DND-41 (cell line): ENCODE data around the gene AATK.

Experiments
- ATAC-seq: fragments of 200-7000 bp; cut with Tn5 transposase; 3 replicates; pipeline ENCODE4 v1.9.1; 2021; ENCODE audit warnings: low read depth; ENCODE audit not compliant: insufficient read depth
- DNase-seq: peaks from one replicate; pipeline ENCODE4 v3.0.0-alpha.2; 2020
- H2AFZ ChIP-seq: 2 replicates; pipeline ENCODE4 v1.6.0; 2012; ENCODE audit warnings: low read depth, low read length
- H3K27ac ChIP-seq: 2 replicates; pipeline ENCODE4 v1.5.1; 2012; ENCODE audit warnings: low read length, inconsistent platforms
- H3K27me3 ChIP-seq: fragments of 200-600 bp; sonication (generic); 2 replicates; pipeline ENCODE4 v1.6.0; 2012; ENCODE audit warnings: low read length, mild to moderate bottlenecking, inconsistent platforms; ENCODE audit not compliant: insufficient read depth, poor library complexity
- H3K36me3 ChIP-seq: 2 replicates; pipeline ENCODE4 v1.5.1; 2012; ENCODE audit warnings: low read length, inconsistent platforms; ENCODE audit not compliant: insufficient read depth
- H3K4me1 ChIP-seq: 2 replicates; pipeline ENCODE4 v1.5.1; 2012; ENCODE audit warnings: mild to moderate bottlenecking, low read length; ENCODE audit not compliant: insufficient read depth
- H3K4me2 ChIP-seq: 2 replicates; pipeline ENCODE4 v1.6.0; 2012; ENCODE audit warnings: mild to moderate bottlenecking, moderate library complexity, low read length, inconsistent platforms; ENCODE audit not compliant: insufficient read depth
- H3K4me3 ChIP-seq, 2 experiments: fragments of 200-600 bp in 1 of 2; shearing (Covaris generic) in 1 of 2; 2 replicates each; pipeline ENCODE4 v1.5.1; 2012 to 2016; ENCODE audit warnings: inconsistent platforms in 2 of 2, low read length in 2 of 2, mild to moderate bottlenecking in 2 of 2, low read depth in 1 of 2, moderate library complexity in 1 of 2
- H3K79me2 ChIP-seq: 2 replicates; pipeline ENCODE4 v1.6.0; 2012; ENCODE audit warnings: low read length, inconsistent platforms; ENCODE audit not compliant: insufficient read depth
- H3K9ac ChIP-seq: 2 replicates; pipeline ENCODE4 v1.6.0; 2012; ENCODE audit warnings: low read depth, mild to moderate bottlenecking, inconsistent platforms, low read length, moderate library complexity
- H3K9me3 ChIP-seq: 2 replicates; pipeline ENCODE4 v1.5.1; 2012; ENCODE audit warnings: low read length, moderate library complexity, mild to moderate bottlenecking, inconsistent platforms; ENCODE audit not compliant: insufficient read depth, severe bottlenecking
- H4K20me1 ChIP-seq: 2 replicates; pipeline ENCODE4 v1.6.0; 2012; ENCODE audit warnings: low read length; ENCODE audit not compliant: insufficient read depth
- CTCF ChIP-seq: IDR thresholded peaks from 2 replicates; pipeline ENCODE4 v1.5.1; 2012; ENCODE audit warnings: borderline replicate concordance, low read length, moderate library complexity, mild to moderate bottlenecking; ENCODE audit not compliant: poor library complexity, severe bottlenecking; ENCODE audit errors: extremely low read depth
- EZH2 ChIP-seq: IDR thresholded peaks from 3 replicates; pipeline ENCODE4 v1.6.1; 2012; ENCODE audit warnings: borderline replicate concordance, low read depth, mild to moderate bottlenecking, moderate library complexity, low read length, inconsistent platforms; ENCODE audit not compliant: severe bottlenecking

The AATK gene

DNA sequence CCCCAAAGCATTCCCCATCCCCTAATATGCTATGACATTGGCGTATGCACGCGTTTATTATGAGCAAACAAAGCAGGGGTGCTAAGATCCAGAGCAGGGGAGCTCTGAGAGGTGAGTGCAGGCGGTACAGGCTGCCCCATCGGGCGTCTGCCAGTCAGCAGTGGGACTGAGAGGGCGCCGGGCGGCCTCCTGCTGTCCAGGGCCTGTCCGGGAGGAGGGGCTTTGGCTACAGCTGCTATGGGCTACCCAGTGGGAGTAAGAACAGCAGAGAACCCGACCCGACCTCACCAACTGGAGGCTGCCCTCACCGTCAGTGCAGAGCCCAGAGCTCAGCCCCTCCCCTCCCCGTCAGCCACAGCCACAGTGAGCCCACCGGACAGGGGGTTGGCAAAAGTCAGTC is 18.5 kb upstream of the AATK start:
- H3K27me3 ChIP-seq: no peaks in the 10 kb centered on the region
- no peak overlapping the region for H3K4me2 ChIP-seq
- TF ChIP-seq CTCF: no peak
- TF ChIP-seq EZH2: no peak
- no peak overlapping the region for H3K9ac ChIP-seq
- no peak overlapping the region for H3K27ac ChIP-seq
- H2AFZ ChIP-seq: no peak overlapping the region
- no peak overlapping the region for H3K4me3 ChIP-seq
- H4K20me1 ChIP-seq: no peaks in the 10 kb centered on the region; the same call in 1 of the 2 replicates
- ATAC-seq (0 out of 3 replicates have a peak, but pooled peaks have one; percentile 13), DNase-seq (no peak)
- no peaks in the 10 kb centered on the region for H3K4me1 ChIP-seq
- H3K36me3 ChIP-seq: peaks cover 7% of the 10 kb centered on the region
- H3K9me3 ChIP-seq: no peaks in the 10 kb centered on the region
- no peaks in the 10 kb centered on the region for H3K79me2 ChIP-seq

DNA sequence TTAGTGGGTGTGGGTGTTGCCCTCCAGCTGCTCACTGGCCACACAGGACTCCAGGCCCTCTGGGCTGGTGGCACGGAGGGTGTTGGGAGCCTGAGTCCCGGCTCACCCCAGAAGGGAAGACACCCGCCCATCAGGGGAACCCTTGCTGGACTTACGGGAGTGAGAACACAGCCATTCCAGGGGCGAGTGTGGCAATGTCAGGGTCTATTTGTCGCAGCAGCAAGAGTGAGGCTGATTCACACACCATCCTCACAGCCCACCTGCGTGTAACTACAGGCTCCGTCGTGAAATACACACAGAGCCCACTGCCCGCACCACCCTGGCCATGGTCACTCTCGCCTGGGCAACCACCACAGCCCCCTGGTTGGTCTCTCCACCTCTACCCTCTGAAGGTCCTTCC is 17.8 kb upstream of the AATK start:
- no peak overlapping the region for H3K4me3 ChIP-seq
- no peak overlapping the region for H3K4me2 ChIP-seq
- 0 out of 3 replicates have a peak, but pooled peaks have one; percentile 18 for ATAC-seq
- DNase-seq: no peak
- H3K36me3 ChIP-seq: no peaks in the 10 kb centered on the region
- no peaks in the 10 kb centered on the region for H3K9me3 ChIP-seq
- H3K27me3 ChIP-seq: no peaks in the 10 kb centered on the region
- H3K9ac ChIP-seq: no peak overlapping the region
- H2AFZ ChIP-seq: no peak overlapping the region
- no peaks in the 10 kb centered on the region for H3K4me1 ChIP-seq
- H4K20me1 ChIP-seq: no peaks in the 10 kb centered on the region; the same call in 1 of the 2 replicates
- no peak overlapping the region for H3K27ac ChIP-seq
- no peak for TF ChIP-seq CTCF
- TF ChIP-seq EZH2: no peak
- no peaks in the 10 kb centered on the region for H3K79me2 ChIP-seq

- no peak for TF ChIP-seq CTCF
- TF ChIP-seq EZH2: no peak
- Histone ChIP-seq H4K20me1 (no peaks in the 10 kb centered on the region; the same call in 1 of the 2 replicates), H2AFZ (no peak overlapping the region), H3K27me3 (no peaks in the 10 kb centered on the region), H3K9ac (no peak overlapping the region), H3K4me3 (no peak overlapping the region), H3K9me3 (no peaks in the 10 kb centered on the region), H3K79me2 (no peaks in the 10 kb centered on the region), H3K4me1 (no peaks in the 10 kb centered on the region), H3K36me3 (no peaks in the 10 kb centered on the region), H3K4me2 (no peak overlapping the region), H3K27ac (no peak overlapping the region)
- DNase-seq (no peak), ATAC-seq (no peak)
Observed at GRCh38 chr17:81183316-81183715, 17.3 kb upstream of the AATK start.

GRCh38 chr17:81182596-81182995 is 16.6 kb upstream of the AATK start:
- Histone ChIP-seq H3K4me3 (no peak overlapping the region), H3K79me2 (no peaks in the 10 kb centered on the region), H3K27me3 (no peaks in the 10 kb centered on the region), H3K36me3 (no peaks in the 10 kb centered on the region), H3K9ac (no peak overlapping the region), H3K27ac (no peak overlapping the region), H3K9me3 (no peaks in the 10 kb centered on the region), H4K20me1 (no peaks in the 10 kb centered on the region; the same call in 1 of the 2 replicates), H2AFZ (no peak overlapping the region), H3K4me1 (no peaks in the 10 kb centered on the region), H3K4me2 (no peak overlapping the region)
- no peak for DNase-seq
- TF ChIP-seq EZH2 (no peak), CTCF (no peak)
- no peak for ATAC-seq
